AG08396 (cell line): ENCODE data around the gene OR10A4.
"Not testable (repeated sequence)": the region's sequence is repeated elsewhere in the genome, so short reads cannot be mapped to it uniquely, and the experiment has no call there.

Experiments
- DNase-seq: peaks from one replicate; pipeline ENCODE4 v3.0.0; 2012; ENCODE audit warnings: low spot score, mixed read lengths

Gene OR10A4

DNA sequence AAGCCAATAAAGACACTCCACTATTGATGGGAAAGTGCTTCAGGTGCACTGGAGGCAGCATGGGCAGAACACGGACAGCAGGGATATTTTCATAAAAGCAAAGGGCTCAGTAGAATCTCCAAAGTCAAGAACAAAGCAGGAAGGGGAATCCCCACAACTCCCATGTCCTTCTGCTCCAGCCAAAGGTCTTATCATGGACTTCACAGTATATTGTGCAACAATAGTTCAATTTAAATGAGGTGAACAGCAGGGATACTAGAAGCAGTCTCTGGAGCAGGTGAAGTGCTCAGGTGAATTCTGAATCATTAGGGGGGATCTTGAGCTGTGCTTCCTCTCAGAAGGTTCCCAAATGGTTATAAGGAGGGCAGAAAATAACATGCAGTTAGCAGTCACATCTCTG, 22.5 kb downstream of the OR10A4 start:
- no peak for DNase-seq

DNA sequence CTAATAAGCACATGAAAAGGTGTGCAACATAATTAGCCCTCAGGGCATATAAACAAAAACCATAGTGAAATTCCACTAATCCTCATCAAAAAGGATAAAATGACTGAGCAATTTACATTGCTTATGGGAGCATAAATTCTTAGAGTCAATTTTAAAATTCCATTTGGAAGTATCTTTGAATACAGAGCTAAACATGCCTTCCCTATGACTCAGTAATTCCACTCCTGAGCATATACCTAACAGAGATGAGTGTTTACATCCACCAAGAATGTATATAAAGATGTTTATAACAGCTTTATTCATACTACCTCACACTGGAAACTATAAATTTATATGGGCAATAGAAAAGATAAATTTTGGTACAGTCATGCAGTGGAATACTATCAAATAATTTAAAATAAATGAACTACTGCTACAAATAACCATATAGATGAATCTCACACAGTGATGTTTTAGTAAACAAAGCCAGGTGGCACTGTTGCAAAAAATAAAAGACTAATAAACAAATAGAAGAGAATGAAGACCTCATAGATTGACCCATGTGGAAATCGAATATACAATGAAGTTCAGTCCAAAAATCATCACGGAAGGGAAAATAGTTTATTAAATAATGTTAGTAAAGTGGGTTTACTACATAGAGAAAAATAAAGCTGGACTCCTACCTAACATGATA, 24.0 kb downstream of the OR10A4 start:
- no peak for DNase-seq

DNA sequence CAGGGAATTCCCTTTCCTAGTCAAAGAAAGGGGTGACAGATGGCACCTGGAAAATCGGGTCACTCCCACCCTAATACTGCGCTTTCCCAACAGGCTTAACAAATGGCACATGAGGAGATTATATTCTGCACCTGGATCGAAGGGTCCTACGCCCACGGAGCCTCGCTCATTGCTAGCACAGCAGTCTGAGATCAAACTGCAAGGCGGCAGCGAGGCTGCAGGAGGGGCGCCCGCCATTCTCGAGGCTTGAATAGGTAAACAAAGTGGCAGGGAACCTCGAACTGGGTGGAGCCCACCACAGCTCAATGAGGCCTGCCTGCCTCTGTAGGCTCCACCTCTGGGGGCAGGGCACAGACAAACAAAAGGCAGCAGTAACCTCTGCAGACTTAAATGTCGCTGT, 28.4 kb downstream of the OR10A4 start:
- DNase-seq: not testable (repeated sequence)

DNA sequence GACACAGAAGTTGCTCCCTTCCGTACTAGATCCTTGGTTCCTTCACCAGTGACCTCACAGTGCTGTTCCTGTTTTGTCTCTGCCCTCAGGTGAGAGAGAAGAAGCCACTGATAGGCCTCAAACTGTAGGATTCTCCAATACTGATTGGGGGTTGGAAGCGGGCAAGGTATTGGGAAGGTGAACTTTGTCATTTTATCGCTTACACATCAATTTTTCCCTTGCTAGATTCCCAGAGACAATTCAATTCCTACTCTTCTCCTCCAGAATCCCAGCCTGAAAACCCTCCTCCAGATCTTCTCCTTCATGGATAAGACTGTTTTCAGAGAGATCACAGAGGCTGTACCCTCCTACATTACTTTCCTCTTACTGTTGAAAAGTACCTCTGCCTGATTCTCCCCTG, 35.0 kb downstream of the OR10A4 start:
- no peak for DNase-seq

DNA sequence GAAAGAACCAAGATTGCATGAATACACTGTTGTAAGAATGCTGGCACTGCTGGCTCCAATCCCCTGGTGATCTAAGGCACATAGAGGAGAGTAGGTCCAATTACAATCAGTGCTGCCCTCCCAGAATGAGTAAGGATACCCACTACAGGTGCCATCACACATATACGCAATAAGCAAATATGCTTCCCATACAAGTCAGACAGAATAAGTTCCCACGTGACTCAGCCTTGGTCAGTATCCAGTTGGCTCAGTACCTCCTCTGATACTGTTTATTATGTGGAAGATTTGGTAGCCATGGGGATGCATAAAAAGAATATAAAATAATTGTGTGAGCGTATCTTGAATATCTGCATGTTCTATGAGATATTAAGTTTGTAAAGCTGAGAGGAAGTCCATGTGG, 35.5 kb downstream of the OR10A4 start:
- DNase-seq: peak; percentile 6

DNA sequence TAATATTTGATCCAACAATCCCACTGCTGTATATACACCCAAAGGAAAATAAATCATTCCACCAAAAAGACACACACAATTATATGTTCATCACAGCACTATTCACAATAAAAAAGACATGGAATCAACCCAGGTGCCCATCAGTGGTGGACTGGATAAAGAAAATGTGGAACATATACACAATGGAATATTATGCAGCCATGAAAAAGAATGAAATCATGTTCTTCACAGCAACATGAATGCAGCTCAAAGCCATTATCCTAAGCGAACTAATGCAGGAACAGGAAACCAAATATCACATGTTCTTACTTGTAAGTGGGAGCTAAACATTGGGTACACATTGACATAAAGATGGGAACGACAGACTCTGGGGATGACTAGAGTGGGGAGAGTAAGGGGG, 43.3 kb downstream of the OR10A4 start:
- DNase-seq: no peak

DNA sequence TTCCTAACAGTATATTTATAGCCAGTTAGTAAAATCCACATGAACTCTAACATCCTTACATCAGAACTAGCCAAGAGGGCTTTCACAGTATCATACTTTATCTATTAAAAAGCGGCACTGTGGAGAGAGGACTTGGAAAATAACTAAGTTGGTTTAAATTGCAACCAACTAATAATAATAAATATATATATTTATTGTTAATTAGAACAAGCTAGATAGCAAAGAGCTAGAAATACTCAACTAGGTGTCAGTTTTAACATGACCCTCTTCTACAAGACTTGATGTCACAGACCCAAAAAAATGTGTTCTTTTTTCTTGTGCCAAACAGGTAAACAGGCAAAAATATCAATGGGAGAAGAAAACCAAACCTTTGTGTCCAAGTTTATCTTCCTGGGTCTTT, 44.3 kb downstream of the OR10A4 start, which contains the start of gene OR2D3:
Gene OR2D3 (plus strand): TSS at position 301 of the 400 bp plus-strand sequence. CDS start 0 bp downstream, at position 301.
- DNase-seq: no peak

DNA sequence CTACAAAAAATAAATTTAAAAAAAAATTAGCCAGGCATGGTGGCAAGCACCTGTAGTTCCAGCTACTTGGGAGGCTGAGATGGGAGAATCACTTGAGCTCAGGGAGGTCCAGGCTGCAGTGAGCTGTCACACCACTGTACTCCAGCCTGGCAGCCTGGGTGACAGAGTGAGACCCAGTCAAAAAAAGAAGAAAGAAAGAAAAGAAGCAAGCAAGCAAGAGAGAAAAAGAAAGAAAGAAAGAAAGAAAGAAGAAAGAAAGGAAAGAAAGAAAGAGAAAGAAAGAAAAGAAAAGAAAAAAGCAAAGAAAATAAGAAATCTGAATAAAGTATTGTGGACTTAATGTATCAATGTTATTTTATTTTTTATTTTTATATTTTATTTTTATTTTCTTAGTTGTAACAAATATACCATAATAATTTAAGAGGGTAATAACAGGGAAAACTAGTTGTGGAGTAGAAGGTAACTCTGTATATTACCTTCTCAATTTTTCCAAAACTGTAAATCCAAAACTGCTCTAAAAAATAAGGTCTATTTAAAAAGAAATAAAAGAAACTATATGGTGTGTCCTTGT, 48.7 kb downstream of the OR10A4 start:
- DNase-seq: no peak

DNA sequence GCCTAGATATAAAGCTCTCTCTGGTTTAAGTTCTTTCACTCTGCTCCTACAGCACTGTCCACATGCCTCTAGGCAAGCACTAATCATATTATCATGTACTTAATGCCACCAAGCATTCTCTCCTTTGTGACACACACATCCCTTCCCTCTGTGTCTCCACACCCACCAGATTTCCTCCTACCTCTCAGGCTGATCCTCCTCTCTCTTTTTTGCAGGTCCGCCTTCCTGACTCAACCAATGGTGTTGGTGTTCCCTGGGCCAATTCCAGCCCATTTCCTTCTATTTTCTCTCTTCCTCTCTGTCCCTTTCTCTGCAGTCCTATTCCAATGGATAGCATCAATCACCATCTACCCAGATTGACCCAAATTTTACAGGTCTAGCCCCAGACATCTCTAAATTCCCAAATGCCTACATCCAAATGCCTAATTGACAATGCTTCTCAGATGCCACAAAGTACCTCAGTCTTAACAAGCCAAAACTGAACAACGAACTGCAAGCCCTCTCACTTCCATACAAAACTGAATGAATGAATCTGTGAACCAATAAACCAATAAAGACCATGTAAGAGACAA, 49.3 kb downstream of the OR10A4 start:
- DNase-seq: no peak

DNA sequence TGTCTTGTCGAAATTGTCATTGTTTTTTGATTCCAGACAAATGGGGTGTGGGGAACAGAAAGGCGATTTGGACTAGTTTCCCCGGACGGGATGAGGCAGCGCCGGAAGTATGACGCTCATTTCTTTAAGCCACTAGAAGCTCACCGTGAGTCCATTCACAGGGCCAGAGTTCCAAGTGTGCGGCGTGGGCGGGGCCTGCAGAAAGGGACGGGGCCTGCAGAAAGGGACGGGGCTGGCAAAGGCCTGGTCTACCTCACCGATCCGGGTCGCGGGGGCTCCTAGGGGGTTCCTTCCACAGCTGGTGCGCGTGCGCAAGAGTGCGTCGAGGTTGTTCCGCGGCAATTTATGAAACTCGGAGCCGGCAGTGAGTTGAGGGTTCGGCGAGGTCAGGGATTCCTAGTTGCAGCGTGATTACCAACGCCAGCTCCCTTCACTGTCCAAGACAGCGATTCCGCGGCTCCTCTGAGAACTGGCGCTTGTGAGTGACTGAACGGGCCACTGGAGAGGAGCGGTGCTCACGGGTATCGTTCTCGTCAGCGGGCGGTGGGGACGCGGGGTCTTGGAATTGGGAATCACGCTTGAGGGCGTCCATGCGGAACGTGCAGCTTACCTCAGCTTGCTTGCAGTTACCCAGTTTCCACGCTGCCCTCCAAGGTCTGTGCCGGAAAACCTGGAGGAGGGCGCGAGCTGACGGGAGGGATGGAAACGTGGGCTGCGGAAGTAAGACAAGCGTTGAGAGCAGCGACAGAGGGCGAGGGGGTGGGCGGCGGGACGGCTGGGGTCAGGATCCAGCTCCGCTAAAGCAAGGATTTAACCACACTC, 50.0 kb downstream of the OR10A4 start, which contains the start of gene ZNF215:
Gene ZNF215 (plus strand): TSS at position 219 of the 822 bp plus-strand sequence. CDS start 5,847 bp downstream, outside the sequence.
- DNase-seq: peak; percentile 79

DNA sequence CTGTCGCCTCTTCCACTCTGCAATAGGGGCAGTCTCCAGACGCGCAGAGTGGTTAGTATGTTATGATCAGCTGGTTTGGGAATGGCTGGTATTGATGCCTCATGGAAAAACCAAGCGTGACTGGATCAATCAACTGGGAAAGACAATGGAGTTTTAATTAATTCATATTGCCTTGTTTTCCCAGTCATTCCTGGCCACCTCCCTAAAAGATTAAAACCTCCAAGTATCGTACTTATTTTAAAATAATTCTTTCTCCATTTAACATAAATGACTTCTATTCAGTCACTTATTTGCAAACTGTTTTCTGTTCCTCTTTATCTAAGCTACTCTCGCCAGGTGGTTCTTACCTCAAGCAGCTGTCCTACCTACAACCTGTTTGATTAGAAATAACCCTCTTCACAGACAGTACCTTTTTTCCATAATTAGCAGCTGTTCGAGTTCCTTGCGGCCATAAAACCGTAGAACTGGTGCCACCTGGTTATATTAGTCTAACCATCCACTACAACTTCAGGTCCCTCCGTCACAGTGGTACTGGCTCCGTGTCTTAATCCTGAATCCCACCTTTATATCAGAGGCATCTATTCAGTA, 50.7 kb downstream of the OR10A4 start:
- no peak for DNase-seq
